ENCODE data around the gene TRPV2. TPM values are rescaled to one million over a fixed set of nuclear protein-coding genes. Genes with fewer than 3 reads are reported as not detected.

The TRPV2 gene
- polyA plus RNA-seq, 3 donors: 4.3 to 26.2 (median 17.7) TPM

- WGBS, 3 donors: 59 to 79% (median 68%) methylated on average over 12 of the region's 12 CpGs
Observed at GRCh38 chr17:16464303-16465051, 49.1 kb downstream of the TRPV2 start.

GRCh38 chr17:16465052-16465312 lies 49.6 kb downstream of the TRPV2 start:
- H3K27ac ChIP-seq (ENCODE audit: low read depth, low read length): no peak overlapping the region
- 77 to 86% (median 79%) methylated on average over 3 of the region's 3 CpGs for WGBS, 3 donors

More at GRCh38 chr17:16464303-16465051, 49.1 kb downstream of the TRPV2 start:
- no peak overlapping the region for H3K27ac ChIP-seq (ENCODE audit: low read depth, low read length)

- 45 to 59% (median 47%) methylated on average over 4 of the region's 4 CpGs for WGBS, 3 donors
- H3K27ac ChIP-seq (ENCODE audit: low read depth, low read length): no peak overlapping the region
Observed at GRCh38 chr17:16465861-16466338, 50.5 kb downstream of the TRPV2 start.

GRCh38 chr17:16466407-16466806 lies 51.0 kb downstream of the TRPV2 start:
- 73 to 84% (median 80%) methylated on average over 9 of the region's 9 CpGs for WGBS, 3 donors
- no peak overlapping the region for H3K27ac ChIP-seq (ENCODE audit: low read depth, low read length)

GRCh38 chr17:16467044-16467443 lies 51.7 kb downstream of the TRPV2 start:
- 92 to 97% (median 96%) methylated on average over 6 of the region's 6 CpGs for WGBS, 3 donors
- no peak overlapping the region for H3K27ac ChIP-seq (ENCODE audit: low read depth, low read length)

GRCh38 chr17:16467886-16468285 lies 52.5 kb downstream of the TRPV2 start:
- WGBS, 3 donors: 76 to 81% (median 76%) methylated on average over 3 of the region's 3 CpGs
- H3K27ac ChIP-seq (ENCODE audit: low read depth, low read length): no peak overlapping the region

- H3K27ac ChIP-seq (ENCODE audit: low read depth, low read length): no peak overlapping the region
- WGBS, 3 donors: 79 to 92% (median 88%) methylated on average over 4 of the region's 4 CpGs
Observed at GRCh38 chr17:16468428-16468992, 53.1 kb downstream of the TRPV2 start.

- H3K27ac ChIP-seq (ENCODE audit: low read depth, low read length): no peak overlapping the region
- 36 to 52% (median 47%) methylated on average over 10 to 11 of the region's 11 CpGs for WGBS, 3 donors
Observed at GRCh38 chr17:16470265-16470664, 54.9 kb downstream of the TRPV2 start.

GRCh38 chr17:16471295-16471694 lies 55.9 kb downstream of the TRPV2 start:
- 87 to 92% (median 87%) methylated on average over 5 of the region's 5 CpGs for WGBS, 3 donors
- no peak overlapping the region for H3K27ac ChIP-seq (ENCODE audit: low read depth, low read length)

GRCh38 chr17:16472539-16472938 lies 57.2 kb downstream of the TRPV2 start:
- H3K27ac ChIP-seq (ENCODE audit: low read depth, low read length): no peak overlapping the region
- WGBS, 3 donors: 58 to 74% (median 70%) methylated on average over 6 of the region's 6 CpGs

GRCh38 chr17:16473044-16474011 lies 58.0 kb downstream of the TRPV2 start:
- no peak overlapping the region for H3K27ac ChIP-seq (ENCODE audit: low read depth, low read length)
- 87 to 88% (median 88%) methylated on average over 20 of the region's 20 CpGs for WGBS, 3 donors

- 79 to 85% (median 80%) methylated on average over 13 of the region's 13 CpGs for WGBS, 3 donors
- H3K27ac ChIP-seq (ENCODE audit: low read depth, low read length): no peak overlapping the region
Observed at GRCh38 chr17:16474012-16474725, 58.8 kb downstream of the TRPV2 start.

- 61 to 76% (median 67%) methylated on average over 4 of the region's 4 CpGs for WGBS, 3 donors
- no peak overlapping the region for H3K27ac ChIP-seq (ENCODE audit: low read depth, low read length)
Observed at GRCh38 chr17:16475179-16475704, 59.9 kb downstream of the TRPV2 start.

- WGBS, 3 donors: 56 to 67% (median 56%) methylated on average over 5 of the region's 5 CpGs
- no peak overlapping the region for H3K27ac ChIP-seq (ENCODE audit: low read depth, low read length)
Observed at GRCh38 chr17:16477255-16477654, 61.9 kb downstream of the TRPV2 start.

GRCh38 chr17:16477666-16478065 lies 62.3 kb downstream of the TRPV2 start:
- WGBS, 3 donors: 77 to 78% (median 78%) methylated on average over 7 to 8 of the region's 8 CpGs
- H3K27ac ChIP-seq (ENCODE audit: low read depth, low read length): no peak overlapping the region

GRCh38 chr17:16478649-16479048 lies 63.3 kb downstream of the TRPV2 start:
- WGBS, 3 donors: 73 to 87% (median 75%) methylated on average over 6 of the region's 6 CpGs
- no peak overlapping the region for H3K27ac ChIP-seq (ENCODE audit: low read depth, low read length)

GRCh38 chr17:16479264-16479663 lies 63.9 kb downstream of the TRPV2 start:
- H3K27ac ChIP-seq (ENCODE audit: low read depth, low read length): no peak overlapping the region
- 92 to 97% (median 97%) methylated on average over 2 of the region's 2 CpGs for WGBS, 3 donors

- 67 to 92% (median 86%) methylated on average over 6 of the region's 6 CpGs for WGBS, 3 donors
Observed at GRCh38 chr17:16480995-16481394, 65.6 kb downstream of the TRPV2 start.

More at GRCh38 chr17:16480995-16481394, 65.6 kb downstream of the TRPV2 start:
- H3K27ac ChIP-seq (ENCODE audit: low read depth, low read length): no peak overlapping the region
